Astrocyte of the cerebellum (primary cell): ENCODE data around the gene PGGT1B.
"Not testable (repeated sequence)": the region's sequence is repeated elsewhere in the genome, so short reads cannot be mapped to it uniquely, and the experiment has no call there.

Experiments used
- DNase-seq: peaks from one replicate; pipeline ENCODE4 v3.0.0-alpha.2; 2011; ENCODE audit warnings: low read depth
- H3K4me3 ChIP-seq: 2 replicates; pipeline ENCODE4 v1.5.1; 2011; ENCODE audit warnings: mild to moderate bottlenecking, low read depth, low read length, moderate library complexity
- CTCF ChIP-seq: IDR thresholded peaks from 2 replicates; pipeline ENCODE4 v1.5.1; 2012; ENCODE audit warnings: low read length, low read depth, moderate library complexity, mild to moderate bottlenecking; ENCODE audit errors: missing control alignments
- in situ Hi-C: cut with HindIII; loops from 2 replicates; pipeline ENCODE4 v1.10.0; 2017; ENCODE audit warnings: low sequenced_read_pairs

Gene PGGT1B

GRCh38 chr5:115264786-115265185, 2.1 kb upstream of the PGGT1B start:
- in situ Hi-C loops, result no loop called here
- no peak for DNase-seq
- H3K4me3 ChIP-seq, result no peak overlapping the region
- no peak for TF ChIP-seq CTCF

GRCh38 chr5:115263078-115263380, 352 bp upstream of the PGGT1B start:
- no peak for DNase-seq
- in situ Hi-C loops, result no loop called here
- peak overlapping the region; percentile 95 for H3K4me3 ChIP-seq
- no peak for TF ChIP-seq CTCF

GRCh38 chr5:115262011-115262320, 711 bp downstream of the PGGT1B start:
- in situ Hi-C loops, result no loop called here
- no peak for TF ChIP-seq CTCF
- DNase-seq, result peak; percentile 2
- peak overlapping the region; percentile 95 for H3K4me3 ChIP-seq

GRCh38 chr5:115260248-115260647, 2.4 kb downstream of the PGGT1B start:
- in situ Hi-C loops, result no loop called here
- TF ChIP-seq CTCF, result no peak
- no peak for DNase-seq
- no peak overlapping the region for H3K4me3 ChIP-seq

GRCh38 chr5:115257981-115258380, 4.7 kb downstream of the PGGT1B start:
- in situ Hi-C loops, result no loop called here
- H3K4me3 ChIP-seq, result no peak overlapping the region
- TF ChIP-seq CTCF, result no peak
- no peak for DNase-seq

GRCh38 chr5:115249379-115249778, 13.3 kb downstream of the PGGT1B start:
- in situ Hi-C loops, H3K4me3 ChIP-seq, DNase-seq: not testable (repeated sequence)

- in situ Hi-C loops, result no loop called here
- H3K4me3 ChIP-seq, result no peak overlapping the region
- TF ChIP-seq CTCF, result peak; percentile 50
- no peak for DNase-seq
These were observed 16.2 kb downstream of the PGGT1B start for GRCh38 chr5:115246361-115246991.
